GM19397 (cell line): Measurements from ENCODE around the gene TUT1.
"Not testable (repeated sequence)": the region's sequence is repeated elsewhere in the genome, so short reads cannot be mapped to it uniquely, and the experiment has no call there.

Experiments used
- ATAC-seq: cut with Tn5 transposase; IDR thresholded peaks from one replicate; pipeline ENCODE4 v1.9.1; 2021; ENCODE audit warnings: mild to moderate bottlenecking, moderate library complexity; ENCODE audit not compliant: unreplicated experiment

TUT1 gene, protein sequence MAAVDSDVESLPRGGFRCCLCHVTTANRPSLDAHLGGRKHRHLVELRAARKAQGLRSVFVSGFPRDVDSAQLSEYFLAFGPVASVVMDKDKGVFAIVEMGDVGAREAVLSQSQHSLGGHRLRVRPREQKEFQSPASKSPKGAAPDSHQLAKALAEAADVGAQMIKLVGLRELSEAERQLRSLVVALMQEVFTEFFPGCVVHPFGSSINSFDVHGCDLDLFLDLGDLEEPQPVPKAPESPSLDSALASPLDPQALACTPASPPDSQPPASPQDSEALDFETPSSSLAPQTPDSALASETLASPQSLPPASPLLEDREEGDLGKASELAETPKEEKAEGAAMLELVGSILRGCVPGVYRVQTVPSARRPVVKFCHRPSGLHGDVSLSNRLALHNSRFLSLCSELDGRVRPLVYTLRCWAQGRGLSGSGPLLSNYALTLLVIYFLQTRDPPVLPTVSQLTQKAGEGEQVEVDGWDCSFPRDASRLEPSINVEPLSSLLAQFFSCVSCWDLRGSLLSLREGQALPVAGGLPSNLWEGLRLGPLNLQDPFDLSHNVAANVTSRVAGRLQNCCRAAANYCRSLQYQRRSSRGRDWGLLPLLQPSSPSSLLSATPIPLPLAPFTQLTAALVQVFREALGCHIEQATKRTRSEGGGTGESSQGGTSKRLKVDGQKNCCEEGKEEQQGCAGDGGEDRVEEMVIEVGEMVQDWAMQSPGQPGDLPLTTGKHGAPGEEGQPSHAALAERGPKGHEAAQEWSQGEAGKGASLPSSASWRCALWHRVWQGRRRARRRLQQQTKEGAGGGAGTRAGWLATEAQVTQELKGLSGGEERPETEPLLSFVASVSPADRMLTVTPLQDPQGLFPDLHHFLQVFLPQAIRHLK

DNA sequence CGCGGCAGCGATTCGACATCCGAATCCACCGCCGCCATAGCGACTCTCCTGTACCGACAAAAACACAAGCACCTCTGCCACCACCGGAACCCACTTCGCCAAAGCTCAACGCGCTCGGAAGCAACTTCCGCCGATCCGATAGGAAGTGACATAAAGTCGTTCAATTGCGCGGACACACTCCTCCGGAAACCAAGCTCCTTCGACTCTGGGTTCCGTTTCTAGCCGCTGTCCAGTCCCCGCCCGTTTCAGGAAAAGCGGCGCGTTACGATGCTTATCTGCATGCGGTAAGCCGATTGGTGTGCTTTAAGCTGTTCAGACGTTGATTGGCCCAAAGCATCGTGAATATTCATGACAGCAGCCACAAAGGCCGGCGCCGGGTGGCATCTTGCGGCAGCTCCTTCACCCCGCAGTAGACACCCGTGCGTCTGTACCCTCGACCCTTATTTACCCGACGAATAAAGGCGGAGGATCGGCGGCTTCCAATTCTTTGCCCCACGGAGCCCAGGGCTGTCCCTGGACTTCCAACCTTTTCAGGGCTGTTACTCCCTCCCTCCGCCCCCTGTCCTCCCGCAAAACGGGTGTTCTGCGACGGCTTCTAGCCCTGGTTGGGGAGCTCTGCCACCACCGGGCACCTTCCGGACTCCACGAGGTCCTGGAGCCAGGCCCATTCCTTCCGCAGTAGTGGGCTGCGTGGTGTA is at the start of gene TUT1:
TSS of gene TUT1 (minus strand) at position 76 of the 698 bp plus-strand sequence. CDS start at position 38, 38 bp downstream.
- peak; percentile 84 for ATAC-seq

GRCh38 chr11:62632492-62632891 is 41.2 kb upstream of the TUT1 start:
- ATAC-seq = no peak

GRCh38 chr11:62627713-62628112 is 36.4 kb upstream of the TUT1 start:
- no peak for ATAC-seq

GRCh38 chr11:62622476-62623089 is 31.3 kb upstream of the TUT1 start:
- no peak for ATAC-seq

- ATAC-seq = peak; percentile 93
Measured at GRCh38 chr11:62621567-62622470, 30.5 kb upstream of the TUT1 start, which contains the start of gene B3GAT3. B3GAT3 (minus strand) TSS chr11:62621986; CDS start chr11:62621947, 39 bp downstream.

GRCh38 chr11:62621027-62621566 is 29.8 kb upstream of the TUT1 start:
- no peak for ATAC-seq

DNA sequence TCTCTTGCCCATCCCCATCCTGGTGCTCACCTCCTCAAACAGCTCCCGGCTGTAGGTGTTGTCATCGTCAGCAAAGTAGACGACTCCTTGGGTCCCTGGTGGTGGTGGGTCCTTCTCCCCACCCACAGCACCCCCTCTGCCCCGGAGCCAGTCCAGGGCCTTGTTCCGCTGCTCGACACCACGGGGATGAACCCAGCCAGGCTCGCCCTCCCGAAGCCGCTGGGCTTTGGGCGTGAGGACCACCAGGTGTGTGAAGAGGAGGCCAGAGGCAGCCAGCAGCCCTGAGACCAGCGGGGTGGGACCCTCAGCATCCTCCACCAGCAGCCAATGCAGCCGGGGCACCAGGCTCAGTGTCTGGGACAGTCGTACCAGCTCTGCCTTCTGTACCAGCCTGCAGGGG is 25.6 kb upstream of the TUT1 start:
- ATAC-seq = not testable (repeated sequence)

DNA sequence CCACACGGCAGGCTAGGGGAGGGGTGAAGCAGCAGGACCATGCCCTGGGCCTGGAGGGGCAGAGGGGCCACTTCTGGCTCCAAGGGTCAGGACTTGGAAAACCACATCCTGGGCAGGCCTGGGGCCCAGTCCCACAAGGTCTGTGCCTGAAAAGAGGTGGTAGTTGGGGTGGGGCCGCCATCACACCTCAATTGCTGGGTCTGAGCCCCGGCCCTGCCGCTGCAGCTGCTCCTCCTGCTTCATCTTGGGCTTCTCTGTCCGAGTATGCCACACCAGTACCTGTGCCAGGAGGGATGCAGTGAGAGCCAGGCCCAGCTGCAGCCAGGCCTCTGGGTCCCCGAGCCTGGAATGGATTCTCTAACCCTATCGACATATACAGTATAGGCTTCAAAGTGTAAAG is 24.2 kb upstream of the TUT1 start:
- ATAC-seq = no peak

DNA sequence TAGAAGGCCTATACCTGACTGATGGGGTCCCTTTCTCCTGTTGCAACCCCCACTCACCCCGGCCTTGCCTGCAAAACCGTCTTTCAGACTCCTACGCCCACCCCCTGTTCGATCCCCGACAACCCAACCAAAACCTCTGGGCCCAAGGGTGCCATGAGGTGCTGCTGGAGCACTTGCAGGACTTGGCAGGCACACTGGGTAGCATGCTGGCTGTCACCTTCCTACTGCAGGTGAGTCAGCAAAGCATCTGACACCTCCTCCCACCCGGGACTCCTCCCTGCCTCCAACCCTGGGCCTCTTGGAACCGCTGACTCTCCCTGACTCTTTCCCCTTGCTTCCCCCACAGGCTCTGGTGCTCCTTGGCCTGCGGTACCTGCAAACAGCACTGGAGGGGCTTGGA is 23.0 kb upstream of the TUT1 start:
- no peak for ATAC-seq

GRCh38 chr11:62613291-62613778 is 22.0 kb upstream of the TUT1 start:
- no peak for ATAC-seq

DNA sequence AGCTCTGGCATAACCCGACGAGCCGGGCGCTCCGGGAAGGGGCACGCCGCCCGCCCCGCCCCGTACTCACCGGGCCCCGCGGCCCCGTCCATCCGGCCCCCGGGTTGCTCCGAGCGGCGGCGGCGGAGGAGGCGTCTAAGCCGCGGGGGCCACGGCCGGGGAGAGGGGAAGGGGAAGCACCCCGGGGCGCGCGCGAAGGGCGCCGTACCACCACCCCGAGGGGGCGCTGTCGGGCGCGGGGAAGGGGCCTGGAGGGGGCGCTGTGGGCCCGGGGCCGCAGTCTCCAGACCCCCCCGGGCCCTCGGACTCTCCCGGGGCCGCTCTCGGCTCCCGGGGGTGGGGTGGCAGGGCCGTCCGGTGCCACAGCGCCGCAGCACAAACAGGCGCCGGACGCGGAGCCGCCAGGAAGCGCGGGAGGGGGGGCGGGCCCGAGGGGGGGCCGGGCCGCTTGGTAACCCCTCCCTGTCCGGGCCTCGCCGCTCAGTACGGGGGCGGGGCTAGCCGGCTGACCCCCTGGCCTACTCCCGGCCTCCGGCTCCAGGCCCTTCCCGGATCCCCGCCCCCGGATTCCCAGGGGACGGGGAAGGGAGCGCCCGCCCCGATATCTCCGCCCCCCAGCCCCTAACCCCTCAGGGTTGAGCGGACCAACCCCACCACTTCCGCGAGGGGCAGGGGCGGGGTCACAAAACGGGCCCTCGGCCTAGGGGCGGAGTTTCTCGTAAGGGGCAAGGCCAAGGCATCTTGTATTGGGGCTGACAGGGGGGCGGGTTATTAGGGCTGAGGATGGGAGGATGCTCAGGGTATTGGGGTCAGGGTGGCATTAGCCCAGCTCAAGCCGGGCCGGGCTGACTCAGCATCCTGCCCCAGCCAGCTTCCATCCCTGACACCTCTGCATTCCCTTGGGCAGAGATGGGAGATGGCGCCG is 21.3 kb upstream of the TUT1 start, which contains the start of the genes EML3 and ROM1:
TSS of gene EML3 (minus strand) at position 410 of the 925 bp plus-strand sequence. CDS start at position 92, 318 bp downstream.
TSS of gene ROM1 (plus strand) at position 892 of the 925 bp plus-strand sequence. CDS start at position 917, 25 bp downstream.
- peak; percentile 67 for ATAC-seq

GRCh38 chr11:62611705-62612365 is 20.5 kb upstream of the TUT1 start:
- ATAC-seq = no peak

GRCh38 chr11:62610814-62611704 is 19.7 kb upstream of the TUT1 start:
- ATAC-seq = no peak

DNA sequence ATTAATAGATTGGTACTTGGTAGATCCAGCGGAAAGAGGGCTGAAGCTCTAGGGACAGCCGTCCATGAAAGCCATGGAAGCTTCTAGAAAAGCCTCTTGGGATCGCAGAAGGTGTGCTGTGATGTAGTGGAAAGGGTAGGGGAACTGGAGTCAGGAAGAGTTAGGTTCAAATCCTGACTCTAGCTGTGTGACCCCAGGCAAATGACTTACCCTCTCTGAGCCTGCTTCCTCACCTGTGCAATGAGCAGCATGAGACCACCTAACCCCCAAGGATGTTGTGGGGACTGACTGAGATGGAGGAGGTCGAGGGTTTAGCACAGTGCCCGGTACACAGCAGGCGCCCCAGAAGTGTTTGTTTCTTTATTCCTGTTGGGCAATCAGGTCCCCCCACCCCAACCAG is 19.1 kb upstream of the TUT1 start:
- ATAC-seq = no peak

- ATAC-seq = no peak
Measured at GRCh38 chr11:62608776-62609175, 17.5 kb upstream of the TUT1 start.

- ATAC-seq = no peak
Measured at GRCh38 chr11:62607714-62608113, 16.4 kb upstream of the TUT1 start.
